Measurements from ENCODE around the gene SFTA2.

GRCh38 chr6:30926644-30927043, 5.3 kb downstream of the SFTA2 start:
- TF ChIP-seq CREB1 (IDR thresholded peaks at IDR 0.05; ENCODE audit: low read depth), result no peak
- no peak for TF ChIP-seq FOXM1 (IDR thresholded peaks at IDR 0.05; ENCODE audit: borderline replicate concordance, low read depth)
- no peak for TF ChIP-seq MAX (IDR thresholded peaks at IDR 0.05)
- TF ChIP-seq EP300 (IDR thresholded peaks at IDR 0.05; ENCODE audit: borderline replicate concordance), result no peak
- no peak for TF ChIP-seq CEBPB (IDR thresholded peaks at IDR 0.05)

All from Ishikawa (cell line).